Ishikawa (cell line): Measurements from ENCODE around the gene COL23A1.

ENCODE experiments used
- CEBPB ChIP-seq: IDR thresholded peaks from 2 replicates; pipeline ENCODE4 v1.6.1; 2012
- EGR1 ChIP-seq: IDR thresholded peaks from 2 replicates; pipeline ENCODE4 v1.6.1; 2012
- EP300 ChIP-seq: IDR thresholded peaks from 2 replicates; pipeline ENCODE4 v1.6.1; 2012; ENCODE audit warnings: borderline replicate concordance
- FOXM1 ChIP-seq: IDR thresholded peaks from 2 replicates; pipeline ENCODE4 v1.6.1; 2012; ENCODE audit warnings: low read depth, borderline replicate concordance
- MAX ChIP-seq: IDR thresholded peaks from 2 replicates; pipeline ENCODE4 v1.6.1; 2012
- TCF12 ChIP-seq: IDR thresholded peaks from 2 replicates; pipeline ENCODE4 v1.6.1; 2012; ENCODE audit warnings: low read depth
- TEAD4 ChIP-seq: IDR thresholded peaks from 2 replicates; pipeline ENCODE4 v1.6.1; 2012
- YY1 ChIP-seq: IDR thresholded peaks from 2 replicates; pipeline ENCODE4 v1.6.1; 2012; ENCODE audit warnings: low read depth
- TF ChIP-seq, protein P1 (sequence below): IDR thresholded peaks from 2 replicates; pipeline ENCODE4 v1.6.1; 2012; ENCODE audit warnings: low read depth, mild to moderate bottlenecking

DNA sequence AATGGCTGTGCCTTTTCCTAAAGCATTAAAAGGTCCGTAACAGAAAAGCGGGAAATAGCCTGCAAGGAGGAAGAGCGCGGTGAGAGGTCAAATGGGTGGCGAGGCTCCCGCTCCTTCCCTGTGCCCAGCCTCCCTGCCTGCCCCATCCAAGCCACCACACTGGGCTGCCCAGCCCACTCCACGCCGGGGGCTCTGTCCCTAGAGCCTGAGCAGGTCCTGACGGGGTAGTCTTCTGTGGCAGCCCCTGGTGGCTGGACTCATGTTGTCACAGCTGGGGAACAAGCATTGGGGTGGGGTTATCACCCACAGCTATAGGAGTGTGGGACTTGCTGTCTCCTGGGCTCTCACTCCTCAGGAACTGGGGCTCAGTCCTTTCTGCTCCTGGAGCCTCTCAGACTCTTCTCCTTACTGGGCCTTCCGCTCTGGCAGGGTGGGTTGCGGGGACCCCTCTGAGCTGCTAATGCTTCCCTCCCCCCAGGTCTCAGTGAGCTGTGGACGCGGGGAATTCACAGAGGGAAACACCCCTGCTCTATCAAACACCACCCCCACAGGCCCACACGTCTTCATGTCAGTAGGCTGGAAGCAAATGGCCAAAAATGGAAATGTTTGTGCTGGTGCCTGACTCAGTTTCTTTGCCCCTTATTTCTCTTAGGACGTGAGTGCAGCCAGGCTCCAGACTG, 205.2 kb downstream of the COL23A1 start:
- TF ChIP-seq CEBPB (no peak), YY1 (no peak), MAX (no peak), EP300 (no peak), TEAD4 (no peak), TCF12 (no peak), EGR1 (no peak), FOXM1 (no peak)
- TF ChIP-seq, protein P1, sequence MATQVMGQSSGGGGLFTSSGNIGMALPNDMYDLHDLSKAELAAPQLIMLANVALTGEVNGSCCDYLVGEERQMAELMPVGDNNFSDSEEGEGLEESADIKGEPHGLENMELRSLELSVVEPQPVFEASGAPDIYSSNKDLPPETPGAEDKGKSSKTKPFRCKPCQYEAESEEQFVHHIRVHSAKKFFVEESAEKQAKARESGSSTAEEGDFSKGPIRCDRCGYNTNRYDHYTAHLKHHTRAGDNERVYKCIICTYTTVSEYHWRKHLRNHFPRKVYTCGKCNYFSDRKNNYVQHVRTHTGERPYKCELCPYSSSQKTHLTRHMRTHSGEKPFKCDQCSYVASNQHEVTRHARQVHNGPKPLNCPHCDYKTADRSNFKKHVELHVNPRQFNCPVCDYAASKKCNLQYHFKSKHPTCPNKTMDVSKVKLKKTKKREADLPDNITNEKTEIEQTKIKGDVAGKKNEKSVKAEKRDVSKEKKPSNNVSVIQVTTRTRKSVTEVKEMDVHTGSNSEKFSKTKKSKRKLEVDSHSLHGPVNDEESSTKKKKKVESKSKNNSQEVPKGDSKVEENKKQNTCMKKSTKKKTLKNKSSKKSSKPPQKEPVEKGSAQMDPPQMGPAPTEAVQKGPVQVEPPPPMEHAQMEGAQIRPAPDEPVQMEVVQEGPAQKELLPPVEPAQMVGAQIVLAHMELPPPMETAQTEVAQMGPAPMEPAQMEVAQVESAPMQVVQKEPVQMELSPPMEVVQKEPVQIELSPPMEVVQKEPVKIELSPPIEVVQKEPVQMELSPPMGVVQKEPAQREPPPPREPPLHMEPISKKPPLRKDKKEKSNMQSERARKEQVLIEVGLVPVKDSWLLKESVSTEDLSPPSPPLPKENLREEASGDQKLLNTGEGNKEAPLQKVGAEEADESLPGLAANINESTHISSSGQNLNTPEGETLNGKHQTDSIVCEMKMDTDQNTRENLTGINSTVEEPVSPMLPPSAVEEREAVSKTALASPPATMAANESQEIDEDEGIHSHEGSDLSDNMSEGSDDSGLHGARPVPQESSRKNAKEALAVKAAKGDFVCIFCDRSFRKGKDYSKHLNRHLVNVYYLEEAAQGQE = no peak
